ENCODE data around the gene LYPD8.

DNA sequence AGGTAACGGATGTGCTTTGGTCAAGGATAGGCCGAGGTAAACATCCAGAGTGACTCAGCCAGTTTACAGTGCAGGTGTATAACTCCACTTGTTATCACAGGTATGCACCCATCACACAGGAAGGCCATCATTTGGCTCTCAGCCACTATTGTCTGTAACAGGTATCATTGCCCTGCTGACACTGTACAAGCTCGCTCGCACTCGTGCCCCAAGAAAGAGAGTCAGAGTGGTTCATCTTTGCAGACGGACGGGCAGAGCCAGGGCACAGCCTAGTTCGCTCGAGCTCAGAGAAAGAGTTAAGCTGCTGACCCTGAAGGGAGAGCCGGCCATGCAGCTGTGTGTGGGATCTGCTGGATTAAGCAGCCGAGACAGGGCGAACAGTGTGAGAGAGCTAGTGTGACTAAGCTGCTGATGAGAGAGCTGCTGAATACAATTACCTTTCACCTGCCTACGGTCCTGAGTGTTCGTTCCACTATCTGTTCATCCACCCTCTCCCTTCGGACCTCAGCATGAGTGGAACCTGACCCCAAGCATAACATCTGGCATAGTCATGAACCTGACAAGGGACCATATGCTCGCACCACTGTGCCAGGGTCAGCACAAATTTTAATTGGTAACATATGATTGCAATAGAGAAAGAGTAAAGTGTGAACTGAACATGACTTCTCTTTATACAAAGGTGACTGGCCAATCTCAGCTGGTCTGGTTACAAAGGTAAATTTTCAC is 27.0 kb upstream of the LYPD8 start:
- TF ChIP-seq CTCF (IDR thresholded peaks at IDR 0.05), result no peak
- no peak for TF ChIP-seq ZNF512 (CRISPR knock-in tag; IDR thresholded peaks at IDR 0.05; ENCODE audit: borderline replicate concordance)
- no peak for TF ChIP-seq MYBL2 (CRISPR knock-in tag; IDR thresholded peaks at IDR 0.05)
- TF ChIP-seq PRDM15 (CRISPR knock-in tag; IDR thresholded peaks at IDR 0.05), result no peak
- TF ChIP-seq SMAD3 (CRISPR knock-in tag; IDR thresholded peaks at IDR 0.05; ENCODE audit: borderline replicate concordance), result no peak
- TF ChIP-seq, protein P1, sequence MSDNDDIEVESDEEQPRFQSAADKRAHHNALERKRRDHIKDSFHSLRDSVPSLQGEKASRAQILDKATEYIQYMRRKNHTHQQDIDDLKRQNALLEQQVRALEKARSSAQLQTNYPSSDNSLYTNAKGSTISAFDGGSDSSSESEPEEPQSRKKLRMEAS (CRISPR knock-in tag; IDR thresholded peaks at IDR 0.05), result no peak
- TF ChIP-seq ZNF396 (CRISPR knock-in tag; IDR thresholded peaks at IDR 0.05; ENCODE audit: borderline replicate concordance), result no peak
- TF ChIP-seq TCF7 (CRISPR knock-in tag; IDR thresholded peaks at IDR 0.05; ENCODE audit: low read depth), result no peak
- no peak for TF ChIP-seq ELF4 (CRISPR knock-in tag; IDR thresholded peaks at IDR 0.05; ENCODE audit: low read depth)
